HepG2 (cell line): ENCODE data around the gene GDPGP1. TPM values are rescaled to one million over a fixed set of nuclear protein-coding genes. Genes with fewer than 3 reads are reported as not detected.

ENCODE experiments used
- ARNT2 ChIP-seq: sonication (generic); formaldehyde crosslinking; IDR thresholded peaks from 2 replicates; pipeline ENCODE4 v1.8.0; 2022; ENCODE audit warnings: mild to moderate bottlenecking, low read depth, missing genetic modification reagents, moderate library complexity
- ASH2L ChIP-seq: fragments of 300-600, 200-600 bp; sonication (generic); IDR thresholded peaks from 2 replicates; pipeline ENCODE4 v1.7.0; 2017; ENCODE audit warnings: low read depth, mild to moderate bottlenecking, moderate library complexity, mixed read lengths, low read length; ENCODE audit not compliant: insufficient read length
- ATF3 ChIP-seq: sonication (generic); formaldehyde crosslinking; IDR thresholded peaks from 2 replicates; pipeline ENCODE4 v1.4.0; 2020; ENCODE audit warnings: missing genetic modification reagents
- CHD2 ChIP-seq: IDR thresholded peaks from 2 replicates; pipeline ENCODE4 v1.6.1; 2011; ENCODE audit warnings: low read depth, low read length, improper control_type of control experiment
- CREB1 ChIP-seq, 2 experiments: fragments of 450-650 bp in 1 of 2; IDR thresholded peaks; 2 replicates each; pipeline ENCODE4 v1.6.1; 2016 to 2017; ENCODE audit warnings: control low read depth in 1 of 2, mild to moderate bottlenecking in 1 of 2, missing compliant biosample characterization in 1 of 2, missing genetic modification characterization in 1 of 2
- HOXD1 ChIP-seq: sonication (generic); formaldehyde crosslinking; IDR thresholded peaks from 2 replicates; pipeline ENCODE4 v1.5.0; 2020; ENCODE audit warnings: missing genetic modification reagents
- NFE2L1 ChIP-seq: sonication (generic); formaldehyde crosslinking; IDR thresholded peaks from 2 replicates; pipeline ENCODE4 v1.4.0; 2020; ENCODE audit warnings: missing genetic modification reagents, mild to moderate bottlenecking, borderline replicate concordance
- NFRKB ChIP-seq: fragments of 450-650 bp; IDR thresholded peaks from 2 replicates; pipeline ENCODE4 v1.6.1; 2017
- NRL ChIP-seq: sonication (generic); formaldehyde crosslinking; IDR thresholded peaks from 2 replicates; pipeline ENCODE4 v1.5.0; 2020; ENCODE audit warnings: missing genetic modification reagents, mild to moderate bottlenecking, moderate library complexity, borderline replicate concordance
- PHB2 ChIP-seq: fragments of 450-650 bp; IDR thresholded peaks from 2 replicates; pipeline ENCODE4 v1.6.1; 2018; ENCODE audit not compliant: partially characterized antibody
- TAF1 ChIP-seq: sonication (generic); formaldehyde crosslinking; IDR thresholded peaks from 2 replicates; pipeline ENCODE4 v1.4.0; 2020; ENCODE audit warnings: missing genetic modification reagents
- TGIF2 ChIP-seq: IDR thresholded peaks from 2 replicates; pipeline ENCODE4 v1.6.1; 2016; ENCODE audit warnings: control low read depth, missing compliant biosample characterization
- THRA ChIP-seq: sonication (generic); formaldehyde crosslinking; IDR thresholded peaks from 2 replicates; pipeline ENCODE4 v1.4.0; 2020; ENCODE audit warnings: missing genetic modification reagents, borderline replicate concordance
- USF2 ChIP-seq, 2 experiments: sonication (generic) in 1 of 2; formaldehyde crosslinking in 1 of 2; IDR thresholded peaks; 2 replicates each; pipeline versions ENCODE4 v1.5.1 to v1.6.1; 2011 to 2020; ENCODE audit warnings: borderline replicate concordance in 1 of 2, low read depth in 1 of 2, low read length in 1 of 2, mild to moderate bottlenecking in 1 of 2, missing genetic modification reagents in 1 of 2, moderate library complexity in 1 of 2
- ZFAT ChIP-seq: sonication (generic); formaldehyde crosslinking; conservative IDR thresholded peaks from 2 replicates; pipeline ENCODE4 v1.8.1; 2023; ENCODE audit warnings: missing genetic modification reagents, inconsistent platforms
- ZNF12 ChIP-seq: sonication (generic); formaldehyde crosslinking; IDR thresholded peaks from 2 replicates; pipeline ENCODE4 v1.5.0; 2020; ENCODE audit warnings: missing genetic modification reagents
- ZNF263 ChIP-seq: sonication (generic); formaldehyde crosslinking; IDR thresholded peaks from 2 replicates; pipeline ENCODE4 v1.4.0; 2020; ENCODE audit warnings: missing genetic modification reagents
- ZNF605 ChIP-seq: sonication (generic); formaldehyde crosslinking; IDR thresholded peaks from 2 replicates; pipeline ENCODE4 v1.8.0; 2022; ENCODE audit warnings: mild to moderate bottlenecking, missing genetic modification reagents
- ZNF704 ChIP-seq: sonication (generic); formaldehyde crosslinking; IDR thresholded peaks from 2 replicates; pipeline ENCODE4 v1.8.1; 2023; ENCODE audit warnings: mild to moderate bottlenecking, inconsistent platforms, moderate library complexity, missing genetic modification reagents, borderline replicate concordance
- ZNF781 ChIP-seq: sonication (generic); formaldehyde crosslinking; IDR thresholded peaks from 2 replicates; pipeline ENCODE4 v1.5.1; 2020; ENCODE audit warnings: borderline replicate concordance, mild to moderate bottlenecking, missing genetic modification reagents; ENCODE audit errors: not compliant biosample characterization
- ZNF878 ChIP-seq: sonication (generic); formaldehyde crosslinking; IDR thresholded peaks from 2 replicates; pipeline ENCODE4 v1.8.1; 2023; ENCODE audit warnings: mild to moderate bottlenecking, missing genetic modification reagents, moderate library complexity
- ZSCAN25 ChIP-seq: sonication (generic); formaldehyde crosslinking; IDR thresholded peaks from 2 replicates; pipeline ENCODE4 v1.8.0; 2022; ENCODE audit warnings: mild to moderate bottlenecking, missing genetic modification reagents
- ZSCAN9 ChIP-seq: IDR thresholded peaks from 2 replicates; pipeline ENCODE4 v1.6.1; 2016; ENCODE audit warnings: borderline replicate concordance
- polyA plus RNA-seq, 8 experiments: library from polyadenylated mRNA; depleted of rRNA in 3 of 8; stranded (reverse) in 7 of 8; unstranded in 1 of 8; fragments of >200 nt; fragmentation: Illumina TruSeq in 4 of 8; extraction: Trizol in 4 of 8; gene quantifications; 2 replicates each; pipeline versions ENCODE4 v1.2.1 to v1.2.3, GENCODE V29; 2011 to 2016; ENCODE audit warnings: low read depth in 4 of 8, missing spikeins in 1 of 8, mixed read lengths in 1 of 8; ENCODE audit not compliant: insufficient read depth in 1 of 8
- total RNA-seq, 5 experiments: library from RNA; depleted of rRNA; stranded (reverse); fragments of >200 nt; fragmentation: Illumina TruSeq; extraction: Trizol; gene quantifications; 2 replicates each; pipeline ENCODE4 v1.2.3, GENCODE V29; 2016; ENCODE audit warnings: low read depth in 1 of 5
- TF ChIP-seq, protein P1 (sequence below): sonication (generic); formaldehyde crosslinking; conservative IDR thresholded peaks from 2 replicates; pipeline ENCODE4 v1.4.0; 2020; ENCODE audit warnings: missing genetic modification reagents

GDPGP1 gene
- total and polyA plus RNA-seq, 2 of the 13 experiments (the other 11 are each of a cell fraction or from before 2014, with no cell fraction given) = 1.5 to 4.3 TPM

- TF ChIP-seq HOXD1 (CRISPR knock-in tag) (no peak), ZNF878 (CRISPR knock-in tag) (0 out of 2 replicates have a peak, but pooled peaks have one; percentile 18), ZNF605 (CRISPR knock-in tag) (peak; percentile 84), USF2 (IDR thresholded peaks at IDR 0.05; ENCODE audit: low read depth, low read length) (no peak), USF2 (CRISPR knock-in tag; IDR thresholded peaks at IDR 0.05; ENCODE audit: borderline replicate concordance) (no peak), TAF1 (CRISPR knock-in tag) (peak; percentile 93), ZNF12 (no peak), ZNF781 (CRISPR knock-in tag) (peak; percentile 55), NRL (CRISPR knock-in tag) (peak; percentile 73; the same call in 1 of the 2 replicates), TGIF2 (CRISPR knock-in tag) (peak; percentile 75), ARNT2 (CRISPR knock-in tag) (no peak; the same call in 1 of the 2 replicates), ASH2L (peak; percentile 89), CHD2 (no peak), ZNF704 (CRISPR knock-in tag) (0 out of 2 replicates have a peak, but pooled peaks have one; percentile 60), ATF3 (CRISPR knock-in tag) (no peak), NFRKB (no peak), ZNF263 (CRISPR knock-in tag) (no peak), ZSCAN25 (CRISPR knock-in tag) (peak; percentile 48; the same call in 1 of the 2 replicates), NFE2L1 (CRISPR knock-in tag) (no peak), PHB2 (no peak), THRA (CRISPR knock-in tag) (peak; percentile 66), ZFAT (CRISPR knock-in tag) (no peak), CREB1 (IDR thresholded peaks at IDR 0.05) (peak; percentile 47; the same call in 1 of the 2 replicates), CREB1 (CRISPR knock-in tag; IDR thresholded peaks at IDR 0.05) (no peak), ZSCAN9 (peak; percentile 80)
- TF ChIP-seq, protein P1, sequence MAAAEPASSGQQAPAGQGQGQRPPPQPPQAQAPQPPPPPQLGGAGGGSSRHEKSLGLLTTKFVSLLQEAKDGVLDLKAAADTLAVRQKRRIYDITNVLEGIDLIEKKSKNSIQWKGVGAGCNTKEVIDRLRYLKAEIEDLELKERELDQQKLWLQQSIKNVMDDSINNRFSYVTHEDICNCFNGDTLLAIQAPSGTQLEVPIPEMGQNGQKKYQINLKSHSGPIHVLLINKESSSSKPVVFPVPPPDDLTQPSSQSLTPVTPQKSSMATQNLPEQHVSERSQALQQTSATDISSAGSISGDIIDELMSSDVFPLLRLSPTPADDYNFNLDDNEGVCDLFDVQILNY (CRISPR knock-in tag) = no peak
These were observed 31.5 kb downstream of the GDPGP1 start, which contains the start of gene NGRN (continued) for GRCh38 chr15:90265271-90266060.
